SK-N-SH (cell line): Measurements from ENCODE around the gene SYNPO2. TPM values are rescaled to one million over a fixed set of nuclear protein-coding genes. Genes with fewer than 3 reads are reported as not detected.
A peak's percentile ranks its signal among the peaks of the same experiment; 100 is the strongest.

Source experiments
- CTCF ChIA-PET: fragments of 300-600, 350-600 bp; formaldehyde crosslinking; extraction: SDS; loops from one replicate; lab custom pipeline; 2021; lab: Yijun Ruan, JAX
- POLR2A ChIA-PET: fragments of 350-600 bp; sonication (Branson Sonifier 250); formaldehyde crosslinking; extraction: SDS; loops from one replicate; lab custom pipeline; 2020; ENCODE audit warnings: antibody characterized with exemption, inconsistent platforms; lab: Yijun Ruan, JAX
- DNase-seq: peaks from one replicate; pipeline ENCODE4 v3.0.0; 2012
- H2AFZ ChIP-seq: fragments of 200-600 bp; sonication (generic); 2 replicates; pipeline ENCODE4 v1.8.1; 2016; ENCODE audit warnings: antibody characterized with exemption, mild to moderate bottlenecking, low read depth
- H3F3A ChIP-seq: fragments of 200-600 bp; sonication (generic); replicated peaks from 2 replicates; pipeline ENCODE3; 2016; ENCODE audit warnings: antibody characterized with exemption, mild to moderate bottlenecking; ENCODE audit not compliant: insufficient read depth
- H3K27ac ChIP-seq, 2 experiments: fragments of 200-500 bp in 1 of 2; fragments of 200-600 bp in 1 of 2; sonication (Bioruptor generic) in 1 of 2; sonication (generic), shearing (Covaris generic) in 1 of 2; 2 replicates each; pipeline versions ENCODE4 v1.5.1 to v1.6.1; 2014 to 2016; ENCODE audit warnings: low read depth in 2 of 2, inconsistent platforms in 1 of 2, low read length in 1 of 2, mild to moderate bottlenecking in 1 of 2, mixed read lengths in 1 of 2
- H3K27me3 ChIP-seq: fragments of 200-600 bp; sonication (generic), shearing (Covaris generic); 2 replicates; pipeline ENCODE4 v1.6.1; 2016; ENCODE audit warnings: mixed run types; ENCODE audit not compliant: insufficient read depth
- H3K36me3 ChIP-seq, 2 experiments: fragments of 200-500 bp in 1 of 2; fragments of 200-600 bp in 1 of 2; sonication (Bioruptor generic) in 1 of 2; sonication (generic) in 1 of 2; replicated peaks in 1 of 2; 2 replicates each; pipeline versions ENCODE3 to v1.5.1; 2014 to 2016; ENCODE audit warnings: low read length in 1 of 2, mild to moderate bottlenecking in 1 of 2; ENCODE audit not compliant: insufficient read depth in 2 of 2, control insufficient read depth in 1 of 2
- H3K4me1 ChIP-seq, 2 experiments: fragments of 200-500 bp in 1 of 2; fragments of 200-600 bp in 1 of 2; sonication (Bioruptor generic) in 1 of 2; sonication (generic), shearing (Covaris generic) in 1 of 2; 2 replicates each; pipeline versions ENCODE4 v1.5.1 to v1.6.1; 2014 to 2016; ENCODE audit warnings: low read depth in 1 of 2, low read length in 1 of 2, mixed run types in 1 of 2; ENCODE audit not compliant: insufficient read depth in 2 of 2, control insufficient read depth in 1 of 2
- H3K4me2 ChIP-seq: fragments of 200-600 bp; sonication (generic), shearing (Covaris generic); 2 replicates; pipeline ENCODE4 v1.6.1; 2017; ENCODE audit warnings: mixed run types
- H3K4me3 ChIP-seq, 2 experiments: fragments of 200-500 bp in 1 of 2; fragments of 200-600 bp in 1 of 2; sonication (Bioruptor generic) in 1 of 2; sonication (generic), shearing (Covaris generic) in 1 of 2; 2 replicates each; pipeline versions ENCODE4 v1.5.1 to v1.8.1; 2014 to 2016; ENCODE audit warnings: low read depth in 2 of 2, inconsistent platforms in 1 of 2, low read length in 1 of 2, mild to moderate bottlenecking in 1 of 2, mixed read lengths in 1 of 2, moderate library complexity in 1 of 2
- H3K79me2 ChIP-seq: fragments of 200-600 bp; sonication (generic); 2 replicates; pipeline ENCODE4 v1.8.1; 2017; ENCODE audit warnings: mild to moderate bottlenecking; ENCODE audit not compliant: insufficient read depth
- H3K9ac ChIP-seq: fragments of 200-600 bp; sonication (generic); 2 replicates; pipeline ENCODE4 v1.6.1; 2017; ENCODE audit warnings: mixed run types
- H3K9me2 ChIP-seq: fragments of 200-600 bp; sonication (generic); 2 replicates; pipeline ENCODE4 v1.6.1; 2017; ENCODE audit warnings: mixed run types
- H3K9me3 ChIP-seq: fragments of 200-600 bp; sonication (generic); 2 replicates; pipeline ENCODE4 v1.6.1; 2017; ENCODE audit warnings: mixed run types, mild to moderate bottlenecking, moderate library complexity
- H4K20me1 ChIP-seq: fragments of 200-600 bp; sonication (generic); 2 replicates; pipeline ENCODE4 v1.6.1; 2017; ENCODE audit warnings: mild to moderate bottlenecking, mixed run types; ENCODE audit not compliant: insufficient read depth
- CHD2 ChIP-seq: fragments of 150-350 bp; IDR thresholded peaks from 2 replicates; pipeline ENCODE4 v1.6.1; 2018; ENCODE audit warnings: low read length; ENCODE audit not compliant: partially characterized antibody
- ELF1 ChIP-seq: IDR thresholded peaks from 2 replicates; pipeline ENCODE4 v1.4.0; 2012
- EP300 ChIP-seq, 2 experiments: IDR thresholded peaks; 2 replicates each; pipeline versions ENCODE4 v1.4.0 to v1.6.1; 2012; ENCODE audit warnings: borderline replicate concordance in 1 of 2, low read depth in 1 of 2, low read length in 1 of 2
- EZH2phosphoT487 ChIP-seq: fragments of 200-600 bp; sonication (generic); IDR thresholded peaks from 2 replicates; pipeline ENCODE4 v1.6.1; 2017; ENCODE audit warnings: low read depth, mixed run types, mild to moderate bottlenecking, antibody characterized with exemption, moderate library complexity, borderline replicate concordance
- FOSL2 ChIP-seq: IDR thresholded peaks from 2 replicates; pipeline ENCODE4 v1.4.0; 2012; ENCODE audit warnings: low read depth, mild to moderate bottlenecking, moderate library complexity, borderline replicate concordance
- FOXM1 ChIP-seq: IDR thresholded peaks from 2 replicates; pipeline ENCODE4 v1.4.0; 2012; ENCODE audit warnings: low read depth, mild to moderate bottlenecking
- JUND ChIP-seq: IDR thresholded peaks from 2 replicates; pipeline ENCODE4 v1.4.0; 2012
- MEF2A ChIP-seq: IDR thresholded peaks from 2 replicates; pipeline ENCODE4 v1.4.0; 2012; ENCODE audit warnings: low read depth, borderline replicate concordance
- MXI1 ChIP-seq: IDR thresholded peaks from 2 replicates; pipeline ENCODE4 v1.6.1; 2012; ENCODE audit warnings: mild to moderate bottlenecking, low read depth, low read length, improper control_type of control experiment
- RCOR1 ChIP-seq: fragments of 150-350 bp; IDR thresholded peaks from 2 replicates; pipeline ENCODE4 v1.6.1; 2017; ENCODE audit warnings: antibody characterized with exemption, low read length
- TAF1 ChIP-seq: IDR thresholded peaks from 2 replicates; pipeline ENCODE4 v1.6.1; 2012; ENCODE audit warnings: low read depth, mild to moderate bottlenecking, low read length, moderate library complexity, borderline replicate concordance
- TEAD4 ChIP-seq: IDR thresholded peaks from 2 replicates; pipeline ENCODE4 v1.4.0; 2012; ENCODE audit warnings: mild to moderate bottlenecking, borderline replicate concordance; ENCODE audit not compliant: insufficient read depth
- YY1 ChIP-seq: IDR thresholded peaks from 2 replicates; pipeline ENCODE4 v1.4.0; 2012; ENCODE audit warnings: low read depth, mild to moderate bottlenecking
- WGBS: methylation state at CpG from one replicate; pipeline ENCODE4 v1.1.6; 2017; ENCODE audit warnings: low lambda C conversion rate; 5-methylcytosine and 5-hydroxymethylcytosine counted together
- polyA plus RNA-seq, 3 experiments: library from polyadenylated mRNA; depleted of rRNA; stranded (reverse); fragments of >200 nt; gene quantifications; 2 replicates each; pipeline ENCODE4 v1.2.3, GENCODE V29; 2012
- TF ChIP-seq, protein P1 (sequence below): fragments of 200-600 bp; sonication (generic); IDR thresholded peaks from 2 replicates; pipeline ENCODE4 v1.6.1; 2017; ENCODE audit warnings: antibody characterized with exemption, mild to moderate bottlenecking, moderate library complexity
- TF ChIP-seq, protein P2 (sequence below): fragments of 150-350 bp; IDR thresholded peaks from 2 replicates; pipeline ENCODE4 v1.6.1; 2016; ENCODE audit warnings: mild to moderate bottlenecking, low read depth, low read length

Gene SYNPO2
- polyA plus RNA-seq, 1 of the 3 experiments (the other 2 are of a cell fraction), result 7.2 TPM

DNA sequence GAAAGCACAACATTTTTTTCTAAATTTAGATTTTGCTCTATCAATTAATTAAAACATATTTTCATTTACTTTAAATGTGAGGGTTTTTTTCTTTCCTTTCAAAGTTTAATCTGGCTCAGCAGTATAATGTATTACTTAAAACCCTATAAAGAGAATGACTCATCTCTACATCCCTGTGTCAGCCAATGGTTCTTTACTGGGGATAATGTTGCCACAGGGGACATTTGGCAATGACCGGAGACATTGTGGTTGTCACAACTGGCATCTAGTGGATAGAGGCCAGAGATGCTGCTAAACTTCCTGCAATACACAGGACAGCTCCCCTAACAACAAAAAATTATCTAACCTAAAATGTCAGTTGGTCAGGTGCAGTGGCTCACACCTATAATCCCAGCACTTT is 53.8 kb downstream of the SYNPO2 start:
- DNase-seq, result peak; percentile 12
- no peak overlapping the region for H3K4me3 ChIP-seq
- TF ChIP-seq FOSL2 (no peak), EP300 (IDR thresholded peaks at IDR 0.05; ENCODE audit: borderline replicate concordance in 1 of 2, low read depth in 1 of 2, low read length in 1 of 2) (peak in 1 of 2 experiments; percentile 28; a peak in 1 of 4 replicates), JUND (peak; percentile 9; the same call in 1 of the 2 replicates), FOXM1 (no peak), MEF2A (no peak), MXI1 (no peak), EZH2phosphoT487 (no peak)
- TF ChIP-seq, all 33 proteins: peak for 2
- Histone ChIP-seq H4K20me1 (no peaks in the 10 kb centered on the region), H2AFZ (no peak overlapping the region), H3K9ac (no peak overlapping the region), H3K4me1 (peaks cover 7 to 28% of the 10 kb centered on the region in 2 experiments; a peak in 3 of 4 replicates), H3K27ac (peak overlapping the region in 1 of 2 experiments; percentile 41; a peak in 2 of 4 replicates), H3K36me3 (peaks cover 0 to 9% of the 10 kb centered on the region in 2 experiments), H3F3A (no peaks in the 10 kb centered on the region), H3K9me2 (no peaks in the 10 kb centered on the region), H3K79me2 (no peaks in the 10 kb centered on the region), H3K9me3 (no peaks in the 10 kb centered on the region), H3K27me3 (no peaks in the 10 kb centered on the region), H3K4me2 (no peak overlapping the region)
- ChIA-PET POLR2A (no interaction called here), CTCF (interaction anchor here (0.6 to 3.4 kb wide), 3 partner anchors 26 to 739 kb away, joined by 3 to 14 read pairs (median 3); no protein-coding TSS in a partner anchor)
- 23% methylated on average over 1 of the region's 1 CpG for WGBS

DNA sequence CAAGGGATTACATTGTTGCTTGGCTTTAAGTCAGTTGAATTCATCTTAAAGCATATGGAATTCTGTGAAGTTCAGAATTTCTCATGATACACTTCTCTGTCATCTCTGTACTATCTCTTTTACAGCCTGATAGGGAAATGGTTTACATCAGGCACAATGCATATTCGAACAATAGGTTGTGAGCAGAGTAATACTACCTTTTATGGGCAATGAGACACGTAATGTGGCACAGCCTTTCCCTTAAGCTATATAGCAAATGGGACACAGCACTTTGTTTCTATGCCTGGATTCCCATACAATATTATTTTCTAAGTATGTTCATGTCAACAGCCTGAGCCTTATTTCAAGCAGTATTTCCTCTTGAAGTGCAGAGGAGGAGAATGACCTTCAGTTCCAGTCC is 58.4 kb downstream of the SYNPO2 start:
- no peaks in the 10 kb centered on the region for H3K79me2 ChIP-seq
- no peaks in the 10 kb centered on the region for H3K9me2 ChIP-seq
- TF ChIP-seq, protein P1, sequence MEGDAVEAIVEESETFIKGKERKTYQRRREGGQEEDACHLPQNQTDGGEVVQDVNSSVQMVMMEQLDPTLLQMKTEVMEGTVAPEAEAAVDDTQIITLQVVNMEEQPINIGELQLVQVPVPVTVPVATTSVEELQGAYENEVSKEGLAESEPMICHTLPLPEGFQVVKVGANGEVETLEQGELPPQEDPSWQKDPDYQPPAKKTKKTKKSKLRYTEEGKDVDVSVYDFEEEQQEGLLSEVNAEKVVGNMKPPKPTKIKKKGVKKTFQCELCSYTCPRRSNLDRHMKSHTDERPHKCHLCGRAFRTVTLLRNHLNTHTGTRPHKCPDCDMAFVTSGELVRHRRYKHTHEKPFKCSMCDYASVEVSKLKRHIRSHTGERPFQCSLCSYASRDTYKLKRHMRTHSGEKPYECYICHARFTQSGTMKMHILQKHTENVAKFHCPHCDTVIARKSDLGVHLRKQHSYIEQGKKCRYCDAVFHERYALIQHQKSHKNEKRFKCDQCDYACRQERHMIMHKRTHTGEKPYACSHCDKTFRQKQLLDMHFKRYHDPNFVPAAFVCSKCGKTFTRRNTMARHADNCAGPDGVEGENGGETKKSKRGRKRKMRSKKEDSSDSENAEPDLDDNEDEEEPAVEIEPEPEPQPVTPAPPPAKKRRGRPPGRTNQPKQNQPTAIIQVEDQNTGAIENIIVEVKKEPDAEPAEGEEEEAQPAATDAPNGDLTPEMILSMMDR, result no peak
- TF ChIP-seq TEAD4 (no peak), MEF2A (no peak), CHD2 (no peak), YY1 (no peak), TAF1 (no peak), RCOR1 (no peak), ELF1 (no peak), JUND (no peak)
- TF ChIP-seq, protein P2, sequence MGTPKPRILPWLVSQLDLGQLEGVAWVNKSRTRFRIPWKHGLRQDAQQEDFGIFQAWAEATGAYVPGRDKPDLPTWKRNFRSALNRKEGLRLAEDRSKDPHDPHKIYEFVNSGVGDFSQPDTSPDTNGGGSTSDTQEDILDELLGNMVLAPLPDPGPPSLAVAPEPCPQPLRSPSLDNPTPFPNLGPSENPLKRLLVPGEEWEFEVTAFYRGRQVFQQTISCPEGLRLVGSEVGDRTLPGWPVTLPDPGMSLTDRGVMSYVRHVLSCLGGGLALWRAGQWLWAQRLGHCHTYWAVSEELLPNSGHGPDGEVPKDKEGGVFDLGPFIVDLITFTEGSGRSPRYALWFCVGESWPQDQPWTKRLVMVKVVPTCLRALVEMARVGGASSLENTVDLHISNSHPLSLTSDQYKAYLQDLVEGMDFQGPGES, result no peak
- no peaks in the 10 kb centered on the region for H4K20me1 ChIP-seq
- no peaks in the 10 kb centered on the region for H3F3A ChIP-seq
- 56% methylated on average over 2 of the region's 2 CpGs for WGBS
- H3K4me2 ChIP-seq, result no peak overlapping the region
- peak overlapping the region in 1 of 2 experiments; percentile 67; a peak in 2 of 4 replicates for H3K27ac ChIP-seq
- H3K36me3 ChIP-seq, result peaks cover 0 to 2% of the 10 kb centered on the region in 2 experiments
- peaks cover 2 to 23% of the 10 kb centered on the region in 2 experiments; a peak in 3 of 4 replicates for H3K4me1 ChIP-seq
- H3K4me3 ChIP-seq, result no peak overlapping the region
- ChIA-PET POLR2A (no interaction called here), CTCF (no interaction called here)
- H2AFZ ChIP-seq, result no peak overlapping the region
- no peaks in the 10 kb centered on the region for H3K9me3 ChIP-seq
- no peak overlapping the region for H3K9ac ChIP-seq
- no peak for DNase-seq
- H3K27me3 ChIP-seq, result no peaks in the 10 kb centered on the region
